ENCODE data around the gene CCDC83.

GRCh38 chr11:85961130-85961529, 105.9 kb downstream of the CCDC83 start:
- TF ChIP-seq, protein P1, sequence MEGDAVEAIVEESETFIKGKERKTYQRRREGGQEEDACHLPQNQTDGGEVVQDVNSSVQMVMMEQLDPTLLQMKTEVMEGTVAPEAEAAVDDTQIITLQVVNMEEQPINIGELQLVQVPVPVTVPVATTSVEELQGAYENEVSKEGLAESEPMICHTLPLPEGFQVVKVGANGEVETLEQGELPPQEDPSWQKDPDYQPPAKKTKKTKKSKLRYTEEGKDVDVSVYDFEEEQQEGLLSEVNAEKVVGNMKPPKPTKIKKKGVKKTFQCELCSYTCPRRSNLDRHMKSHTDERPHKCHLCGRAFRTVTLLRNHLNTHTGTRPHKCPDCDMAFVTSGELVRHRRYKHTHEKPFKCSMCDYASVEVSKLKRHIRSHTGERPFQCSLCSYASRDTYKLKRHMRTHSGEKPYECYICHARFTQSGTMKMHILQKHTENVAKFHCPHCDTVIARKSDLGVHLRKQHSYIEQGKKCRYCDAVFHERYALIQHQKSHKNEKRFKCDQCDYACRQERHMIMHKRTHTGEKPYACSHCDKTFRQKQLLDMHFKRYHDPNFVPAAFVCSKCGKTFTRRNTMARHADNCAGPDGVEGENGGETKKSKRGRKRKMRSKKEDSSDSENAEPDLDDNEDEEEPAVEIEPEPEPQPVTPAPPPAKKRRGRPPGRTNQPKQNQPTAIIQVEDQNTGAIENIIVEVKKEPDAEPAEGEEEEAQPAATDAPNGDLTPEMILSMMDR (IDR thresholded peaks at IDR 0.05; ENCODE audit: extremely low read depth in 1 of 2, insufficient read depth in 1 of 2, low read depth in 1 of 2, low read length in 2 of 2), result no peak
- TF ChIP-seq EZH2 (IDR thresholded peaks at IDR 0.05; ENCODE audit: borderline replicate concordance, low read depth, low read length, severe bottlenecking), result no peak
- TF ChIP-seq POLR2A (IDR thresholded peaks at IDR 0.05; ENCODE audit: low read depth, low read length), result no peak

Data from endothelial cell of umbilical vein (primary cell).